HG02970 (cell line): ENCODE measurements around the gene SPSB1.

Source experiments
- ATAC-seq: cut with Tn5 transposase; IDR thresholded peaks from one replicate; pipeline ENCODE4 v1.9.1; 2021; ENCODE audit warnings: mild to moderate bottlenecking, moderate library complexity, moderate number of reproducible peaks; ENCODE audit not compliant: unreplicated experiment, low FRiP score

Gene SPSB1

GRCh38 chr1:9317072-9317471, 24.4 kb downstream of the SPSB1 start:
- no peak for ATAC-seq

GRCh38 chr1:9317591-9318417, 25.1 kb downstream of the SPSB1 start:
- no peak for ATAC-seq

- no peak for ATAC-seq
Measured at GRCh38 chr1:9319208-9319788, 26.6 kb downstream of the SPSB1 start.

- ATAC-seq = no peak
Measured at GRCh38 chr1:9319789-9320519, 27.3 kb downstream of the SPSB1 start.

- no peak for ATAC-seq
Measured at GRCh38 chr1:9320520-9321479, 28.1 kb downstream of the SPSB1 start.

GRCh38 chr1:9321480-9321849, 28.8 kb downstream of the SPSB1 start:
- no peak for ATAC-seq

GRCh38 chr1:9321986-9322660, 29.4 kb downstream of the SPSB1 start:
- no peak for ATAC-seq

- no peak for ATAC-seq
Measured at GRCh38 chr1:9322661-9323244, 30.1 kb downstream of the SPSB1 start.

GRCh38 chr1:9324246-9325096, 31.8 kb downstream of the SPSB1 start:
- no peak for ATAC-seq

- ATAC-seq = no peak
Measured at GRCh38 chr1:9326596-9326995, 33.9 kb downstream of the SPSB1 start.

GRCh38 chr1:9328201-9328600, 35.5 kb downstream of the SPSB1 start:
- no peak for ATAC-seq

GRCh38 chr1:9328715-9329114, 36.0 kb downstream of the SPSB1 start:
- no peak for ATAC-seq

GRCh38 chr1:9331016-9331415, 38.3 kb downstream of the SPSB1 start:
- ATAC-seq = no peak

- no peak for ATAC-seq
Measured at GRCh38 chr1:9331558-9332346, 39.1 kb downstream of the SPSB1 start.

GRCh38 chr1:9332513-9333143, 39.9 kb downstream of the SPSB1 start:
- no peak for ATAC-seq

GRCh38 chr1:9338397-9339246, 45.9 kb downstream of the SPSB1 start:
- no peak for ATAC-seq
